ENCODE data around the gene SORCS1. TPM values are rescaled to one million over a fixed set of nuclear protein-coding genes. Genes with fewer than 3 reads are reported as not detected.

The SORCS1 gene
- total RNA-seq, 1 experiment from 2014 or later, result 0.11 TPM

DNA sequence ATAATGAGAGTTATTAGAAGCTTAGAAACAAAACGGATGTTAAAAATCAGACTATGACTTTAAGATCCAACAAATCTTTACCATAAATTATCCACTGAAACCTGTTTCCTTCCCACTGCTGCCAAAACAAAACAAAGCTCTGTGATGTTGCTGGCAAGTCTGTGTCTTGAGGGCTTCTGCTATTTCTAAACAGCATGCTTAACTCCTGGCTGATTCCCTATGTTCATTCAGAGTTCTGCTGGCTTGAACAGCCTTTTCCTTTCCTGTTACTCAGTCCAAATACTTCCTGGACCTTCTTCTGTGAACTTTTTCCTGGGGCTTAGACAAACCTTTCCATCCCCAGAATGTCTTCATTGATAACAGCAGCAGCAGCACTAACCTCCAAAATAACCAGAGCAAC lies 448.1 kb downstream of the SORCS1 start:
- no peak overlapping the region for H3K27ac ChIP-seq (ENCODE audit: low read length)
- ChIA-PET POLR2A (ENCODE audit: unreplicated experiment) (no interaction called here), CTCF (interaction anchor here (1.4 kb wide), 1 partner anchor 11 kb away, joined by 4 read pairs; no protein-coding TSS in a partner anchor)
- ATAC-seq (no peak), DNase-seq (no peak)
- H3K4me1 ChIP-seq (ENCODE audit: insufficient read depth, low read length), result no peaks in the 10 kb centered on the region
- H4K20me1 ChIP-seq (ENCODE audit: low read length), result no peaks in the 10 kb centered on the region
- no peaks in the 10 kb centered on the region for H3K79me2 ChIP-seq (ENCODE audit: low read length)
- TF ChIP-seq, protein P1, sequence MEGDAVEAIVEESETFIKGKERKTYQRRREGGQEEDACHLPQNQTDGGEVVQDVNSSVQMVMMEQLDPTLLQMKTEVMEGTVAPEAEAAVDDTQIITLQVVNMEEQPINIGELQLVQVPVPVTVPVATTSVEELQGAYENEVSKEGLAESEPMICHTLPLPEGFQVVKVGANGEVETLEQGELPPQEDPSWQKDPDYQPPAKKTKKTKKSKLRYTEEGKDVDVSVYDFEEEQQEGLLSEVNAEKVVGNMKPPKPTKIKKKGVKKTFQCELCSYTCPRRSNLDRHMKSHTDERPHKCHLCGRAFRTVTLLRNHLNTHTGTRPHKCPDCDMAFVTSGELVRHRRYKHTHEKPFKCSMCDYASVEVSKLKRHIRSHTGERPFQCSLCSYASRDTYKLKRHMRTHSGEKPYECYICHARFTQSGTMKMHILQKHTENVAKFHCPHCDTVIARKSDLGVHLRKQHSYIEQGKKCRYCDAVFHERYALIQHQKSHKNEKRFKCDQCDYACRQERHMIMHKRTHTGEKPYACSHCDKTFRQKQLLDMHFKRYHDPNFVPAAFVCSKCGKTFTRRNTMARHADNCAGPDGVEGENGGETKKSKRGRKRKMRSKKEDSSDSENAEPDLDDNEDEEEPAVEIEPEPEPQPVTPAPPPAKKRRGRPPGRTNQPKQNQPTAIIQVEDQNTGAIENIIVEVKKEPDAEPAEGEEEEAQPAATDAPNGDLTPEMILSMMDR (conservative IDR thresholded peaks at IDR 0.05; ENCODE audit: low read depth, low read length), result no peak
- no peak for TF ChIP-seq EZH2 (IDR thresholded peaks at IDR 0.05; ENCODE audit: low read length, unreplicated experiment)
- no peak for TF ChIP-seq EZH2phosphoT487 (IDR thresholded peaks at IDR 0.05; ENCODE audit: borderline replicate concordance, low read length)
- no TSS peak for BruUV-seq (replicated peaks)
- no peaks in the 10 kb centered on the region for H3K9me3 ChIP-seq (ENCODE audit: low read length)
- no peak overlapping the region for H3K4me3 ChIP-seq (ENCODE audit: low read length)
- intact Hi-C loops (cut with micrococcal nuclease), result no loop called here
- H3K27me3 ChIP-seq (ENCODE audit: low read length), result peaks cover 41% of the 10 kb centered on the region
- no peaks in the 10 kb centered on the region for H3F3A ChIP-seq (ENCODE audit: low read length, unreplicated experiment)
- no peak overlapping the region for H3K4me2 ChIP-seq (ENCODE audit: low read length)
- H2AFZ ChIP-seq (ENCODE audit: low read length), result no peak overlapping the region
- no peak overlapping the region for H3K9ac ChIP-seq (ENCODE audit: low read length)
- H3K36me3 ChIP-seq (ENCODE audit: low read depth, low read length), result no peaks in the 10 kb centered on the region
- no peaks in the 10 kb centered on the region for H3K9me2 ChIP-seq (replicated peaks; ENCODE audit: low read length)

DNA sequence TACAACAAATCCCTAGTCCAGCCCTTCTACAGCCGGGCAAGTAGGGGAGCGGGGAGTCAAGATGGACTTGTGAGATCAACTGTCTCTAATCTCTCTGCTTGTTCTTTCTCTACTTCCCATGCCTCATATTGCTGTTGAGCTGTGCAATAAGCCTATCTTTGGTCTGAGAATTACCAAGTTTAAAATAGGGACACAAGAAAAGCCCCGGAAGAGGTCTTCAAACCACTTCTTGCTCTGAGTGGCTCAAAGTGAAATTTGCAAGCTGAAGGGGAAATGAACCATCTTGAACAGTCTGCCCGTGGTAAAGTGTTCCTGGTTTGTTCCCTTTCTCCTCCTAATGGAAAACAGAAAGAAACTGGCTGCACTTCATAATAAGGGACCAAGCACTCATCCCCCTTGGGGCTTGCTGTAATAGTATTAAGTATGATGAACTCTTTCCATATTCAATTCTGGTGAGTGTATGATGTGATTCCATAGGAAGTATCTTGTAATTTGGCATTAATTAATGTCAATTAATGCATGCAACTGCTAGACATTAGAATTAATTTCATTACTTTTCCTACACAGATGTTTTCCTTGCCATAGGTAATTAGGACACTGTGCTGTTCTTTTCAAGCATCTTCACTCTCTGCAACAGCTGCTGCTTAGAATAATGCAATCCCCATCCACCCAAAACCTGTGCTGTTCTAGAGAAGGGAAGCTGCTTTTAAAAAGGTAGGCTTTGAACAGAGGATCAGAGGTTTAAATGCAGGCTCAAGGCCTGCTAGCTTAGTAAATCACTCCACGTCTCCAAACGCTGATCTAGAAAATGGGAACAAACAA lies 449.6 kb downstream of the SORCS1 start:
- POLR2A ChIA-PET (ENCODE audit: unreplicated experiment), result no interaction called here
- ATAC-seq, result no peak
- CTCF ChIA-PET, result no interaction called here
- Histone ChIP-seq H3K36me3 (ENCODE audit: low read depth, low read length) (no peaks in the 10 kb centered on the region; the same call in 1 of the 2 replicates), H4K20me1 (ENCODE audit: low read length) (no peaks in the 10 kb centered on the region), H3K27me3 (ENCODE audit: low read length) (peaks cover 33% of the 10 kb centered on the region), H3K9me3 (ENCODE audit: low read length) (no peaks in the 10 kb centered on the region), H3K4me1 (ENCODE audit: insufficient read depth, low read length) (no peaks in the 10 kb centered on the region), H3F3A (ENCODE audit: low read length, unreplicated experiment) (no peaks in the 10 kb centered on the region), H3K9ac (ENCODE audit: low read length) (no peak overlapping the region), H3K9me2 (replicated peaks; ENCODE audit: low read length) (no peaks in the 10 kb centered on the region), H3K27ac (ENCODE audit: low read length) (no peak overlapping the region), H2AFZ (ENCODE audit: low read length) (no peak overlapping the region), H3K79me2 (ENCODE audit: low read length) (no peaks in the 10 kb centered on the region), H3K4me3 (ENCODE audit: low read length) (no peak overlapping the region), H3K4me2 (ENCODE audit: low read length) (no peak overlapping the region)
- intact Hi-C loops (cut with micrococcal nuclease), result no loop called here
- TF ChIP-seq EZH2phosphoT487 (IDR thresholded peaks at IDR 0.05; ENCODE audit: borderline replicate concordance, low read length) (no peak), EZH2 (IDR thresholded peaks at IDR 0.05; ENCODE audit: low read length, unreplicated experiment) (no peak)
- TF ChIP-seq, protein P1 (conservative IDR thresholded peaks at IDR 0.05; ENCODE audit: low read depth, low read length), result no peak
- no peak for DNase-seq
- BruUV-seq (replicated peaks), result no TSS peak

DNA sequence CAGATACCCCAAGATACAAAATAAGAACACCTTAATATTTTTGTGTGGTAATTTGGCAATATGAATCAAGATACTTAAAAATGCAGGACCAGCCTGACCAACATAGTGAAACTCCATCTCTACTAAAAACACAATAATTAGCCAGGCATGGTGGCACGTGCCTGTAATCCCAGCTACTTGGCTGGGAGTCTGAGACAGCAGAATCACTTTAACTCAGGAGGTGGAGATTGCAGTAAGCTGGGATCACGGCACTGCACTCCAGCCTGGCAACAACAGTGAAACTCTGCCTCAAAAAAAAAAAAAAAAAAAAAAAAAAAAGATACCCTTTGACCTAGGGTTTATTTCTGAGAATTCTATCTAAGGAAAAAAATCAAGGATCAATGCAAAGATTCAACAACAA lies 450.7 kb downstream of the SORCS1 start:
- peaks cover 28% of the 10 kb centered on the region for H3K27me3 ChIP-seq (ENCODE audit: low read length)
- DNase-seq, result no peak
- no peak overlapping the region for H2AFZ ChIP-seq (ENCODE audit: low read length)
- no peaks in the 10 kb centered on the region for H3K9me3 ChIP-seq (ENCODE audit: low read length)
- no peak overlapping the region for H3K27ac ChIP-seq (ENCODE audit: low read length)
- POLR2A ChIA-PET (ENCODE audit: unreplicated experiment), result no interaction called here
- ATAC-seq, result no peak
- no peak overlapping the region for H3K4me2 ChIP-seq (ENCODE audit: low read length)
- no peaks in the 10 kb centered on the region for H3K9me2 ChIP-seq (replicated peaks; ENCODE audit: low read length)
- no peaks in the 10 kb centered on the region; the same call in 1 of the 2 replicates for H3K36me3 ChIP-seq (ENCODE audit: low read depth, low read length)
- no TSS peak for BruUV-seq (replicated peaks)
- no peaks in the 10 kb centered on the region for H4K20me1 ChIP-seq (ENCODE audit: low read length)
- CTCF ChIA-PET, result no interaction called here
- intact Hi-C loops (cut with micrococcal nuclease), result no loop called here
- no peak overlapping the region for H3K9ac ChIP-seq (ENCODE audit: low read length)
- TF ChIP-seq, protein P1 (conservative IDR thresholded peaks at IDR 0.05; ENCODE audit: low read depth, low read length), result no peak
- TF ChIP-seq EZH2 (IDR thresholded peaks at IDR 0.05; ENCODE audit: low read length, unreplicated experiment) (no peak), EZH2phosphoT487 (IDR thresholded peaks at IDR 0.05; ENCODE audit: borderline replicate concordance, low read length) (no peak)
- no peaks in the 10 kb centered on the region for H3K4me1 ChIP-seq (ENCODE audit: insufficient read depth, low read length)
- no peaks in the 10 kb centered on the region for H3F3A ChIP-seq (ENCODE audit: low read length, unreplicated experiment)
- H3K4me3 ChIP-seq (ENCODE audit: low read length), result no peak overlapping the region
- no peaks in the 10 kb centered on the region for H3K79me2 ChIP-seq (ENCODE audit: low read length)
